SU-DHL-6 (cell line): ENCODE data around the gene HK2.

ENCODE experiments used
- H2AFZ ChIP-seq: fragments of 200-600 bp; sonication (generic); 2 replicates; pipeline ENCODE4 v1.6.1; 2014; ENCODE audit warnings: low read depth, mild to moderate bottlenecking, moderate library complexity, mixed read lengths, antibody characterized with exemption, low read length; ENCODE audit not compliant: severe bottlenecking
- H3F3A ChIP-seq: fragments of 200-600 bp; shearing (Covaris generic); 2 replicates; pipeline ENCODE4 v1.6.0; 2016; ENCODE audit warnings: antibody characterized with exemption, mild to moderate bottlenecking; ENCODE audit not compliant: insufficient read depth
- H3K27ac ChIP-seq: fragments of 200-600 bp; sonication (generic); 2 replicates; pipeline ENCODE4 v1.5.1; 2016; ENCODE audit warnings: low read depth, mild to moderate bottlenecking, low read length, moderate library complexity, mixed read lengths
- H3K27me3 ChIP-seq: fragments of 200-600 bp; sonication (generic), shearing (Covaris generic); 2 replicates; pipeline ENCODE4 v1.6.0; 2014; ENCODE audit warnings: mild to moderate bottlenecking, low read length
- H3K36me3 ChIP-seq: fragments of 200-600 bp; sonication (generic); 2 replicates; pipeline ENCODE4 v1.6.1; 2014; ENCODE audit warnings: mild to moderate bottlenecking, low read length, mixed read lengths
- H3K4me2 ChIP-seq: fragments of 300-600, 200-600 bp; shearing (Covaris generic), sonication (generic); 2 replicates; pipeline ENCODE4 v1.6.0; 2014; ENCODE audit warnings: low read length, low read depth, mild to moderate bottlenecking; ENCODE audit not compliant: poor library complexity, severe bottlenecking
- H3K4me3 ChIP-seq: fragments of 200-600 bp; sonication (generic); 2 replicates; pipeline ENCODE4 v1.5.1; 2014; ENCODE audit warnings: antibody characterized with exemption, low read length, mild to moderate bottlenecking, mixed read lengths; ENCODE audit not compliant: insufficient read depth, poor library complexity, severe bottlenecking
- H3K79me2 ChIP-seq: fragments of 200-600 bp; sonication (generic); 2 replicates; pipeline ENCODE4 v1.6.1; 2014; ENCODE audit warnings: mild to moderate bottlenecking, low read length, moderate library complexity; ENCODE audit not compliant: insufficient read depth
- H3K9ac ChIP-seq: fragments of 200-600 bp; sonication (generic); 2 replicates; pipeline ENCODE4 v1.7.0; 2014; ENCODE audit warnings: mild to moderate bottlenecking, low read length
- H3K9me2 ChIP-seq: fragments of 200-600 bp; sonication (generic); replicated peaks from 2 replicates; pipeline ENCODE4 v1.6.1; 2014; ENCODE audit warnings: low read length; ENCODE audit not compliant: insufficient read depth
- H3K9me3 ChIP-seq: fragments of 200-600 bp; sonication (generic); 2 replicates; pipeline ENCODE4 v1.6.1; 2014; ENCODE audit warnings: low read length, mixed read lengths; ENCODE audit not compliant: insufficient read depth
- H4K20me1 ChIP-seq: fragments of 200-600 bp; sonication (generic); 2 replicates; pipeline ENCODE4 v1.6.1; 2014; ENCODE audit warnings: low read depth, mild to moderate bottlenecking, antibody characterized with exemption, low read length, moderate library complexity, mixed read lengths
- CTCF ChIP-seq: fragments of 200-600 bp; sonication (generic); IDR thresholded peaks from one replicate; pipeline ENCODE4 v1.5.1; 2017; ENCODE audit warnings: antibody characterized with exemption, mild to moderate bottlenecking, low read length, moderate library complexity; ENCODE audit not compliant: insufficient read depth, poor library complexity, severe bottlenecking
- EZH2phosphoT487 ChIP-seq: fragments of 200-600 bp; sonication (generic), shearing (Covaris generic); conservative IDR thresholded peaks from 2 replicates; pipeline ENCODE4 v1.6.1; 2018; ENCODE audit warnings: mild to moderate bottlenecking, antibody characterized with exemption, low read length, moderate library complexity, mixed read lengths

The HK2 gene

GRCh38 chr2:74856004-74856578 is 22.2 kb downstream of the HK2 start:
- Histone ChIP-seq H3K9me2 (no peaks in the 10 kb centered on the region), H4K20me1 (no peaks in the 10 kb centered on the region), H3K79me2 (peaks cover 45% of the 10 kb centered on the region), H3K4me2 (no peak overlapping the region), H3F3A (no peaks in the 10 kb centered on the region), H3K27ac (no peak overlapping the region), H2AFZ (no peak overlapping the region), H3K27me3 (no peaks in the 10 kb centered on the region), H3K36me3 (peaks cover 5% of the 10 kb centered on the region; the same call in 1 of the 2 replicates), H3K4me3 (no peak overlapping the region), H3K9ac (no peak overlapping the region), H3K9me3 (no peaks in the 10 kb centered on the region)
- TF ChIP-seq CTCF (no peak), EZH2phosphoT487 (no peak)

- TF ChIP-seq CTCF (no peak), EZH2phosphoT487 (no peak)
- Histone ChIP-seq H3K9ac (no peak overlapping the region), H3K4me3 (no peak overlapping the region), H3K27me3 (no peaks in the 10 kb centered on the region), H4K20me1 (no peaks in the 10 kb centered on the region), H3K36me3 (peaks cover 5% of the 10 kb centered on the region; the same call in 1 of the 2 replicates), H3F3A (no peaks in the 10 kb centered on the region), H2AFZ (no peak overlapping the region), H3K79me2 (peaks cover 39% of the 10 kb centered on the region), H3K27ac (no peak overlapping the region), H3K9me3 (no peaks in the 10 kb centered on the region), H3K4me2 (no peak overlapping the region), H3K9me2 (no peaks in the 10 kb centered on the region)
These were observed 22.7 kb downstream of the HK2 start for GRCh38 chr2:74856599-74856998.

- Histone ChIP-seq H3K36me3 (peaks cover 5% of the 10 kb centered on the region; the same call in 1 of the 2 replicates), H3K9ac (no peak overlapping the region), H4K20me1 (no peaks in the 10 kb centered on the region; the same call in 1 of the 2 replicates)
These were observed 23.3 kb downstream of the HK2 start for GRCh38 chr2:74857215-74857614.

More at GRCh38 chr2:74857215-74857614, 23.3 kb downstream of the HK2 start:
- Histone ChIP-seq H3K79me2 (peaks cover 33% of the 10 kb centered on the region), H3K9me2 (no peaks in the 10 kb centered on the region), H2AFZ (no peak overlapping the region), H3K4me3 (no peak overlapping the region), H3K9me3 (no peaks in the 10 kb centered on the region), H3K27ac (no peak overlapping the region), H3K27me3 (no peaks in the 10 kb centered on the region), H3K4me2 (no peak overlapping the region), H3F3A (no peaks in the 10 kb centered on the region)
- no peak for TF ChIP-seq CTCF
- no peak for TF ChIP-seq EZH2phosphoT487
